ENCODE measurements around the gene ZCWPW1.
"Not testable (repeated sequence)": the region's sequence is repeated elsewhere in the genome, so short reads cannot be mapped to it uniquely, and the experiment has no call there.

DNA sequence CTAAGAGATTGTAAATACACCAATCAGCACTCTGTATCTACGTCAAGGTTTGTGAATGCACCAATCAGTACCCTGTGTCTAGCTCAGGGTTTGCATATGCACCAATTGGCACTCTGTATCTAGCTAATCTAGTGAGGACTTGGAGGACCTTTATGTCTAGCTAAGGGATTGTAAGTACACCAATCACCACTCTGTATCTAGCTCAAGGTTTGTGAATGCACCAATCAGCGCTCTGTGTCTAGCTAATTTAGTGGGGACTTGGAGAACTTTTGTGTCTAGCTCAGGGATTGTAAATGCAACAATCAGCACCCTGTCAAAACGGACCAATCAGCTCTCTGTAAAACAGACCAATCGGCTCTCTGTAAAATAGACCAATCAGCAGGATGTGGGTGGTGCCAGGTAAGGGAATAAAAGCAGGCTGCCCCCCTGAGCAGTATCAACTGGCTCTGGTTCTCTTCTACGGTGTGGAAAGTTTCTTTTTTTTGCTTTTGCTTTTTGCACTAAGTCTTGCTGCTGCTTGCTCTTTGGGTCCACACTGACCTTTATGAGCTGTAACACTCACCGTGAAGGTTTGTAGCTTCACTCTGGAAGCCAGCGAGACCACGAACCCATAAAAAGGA lies 46.2 kb downstream of the ZCWPW1 start:
- TF ChIP-seq RARB (CRISPR knock-in tag; IDR thresholded peaks at IDR 0.05); ESRRG (CRISPR knock-in tag; IDR thresholded peaks at IDR 0.05); ARNTL (CRISPR knock-in tag; IDR thresholded peaks at IDR 0.05; ENCODE audit: borderline replicate concordance, low read depth); ZFP3 (CRISPR knock-in tag; IDR thresholded peaks at IDR 0.05): not testable (repeated sequence)
